Measurements from ENCODE around the gene SBK1.

- TF ChIP-seq, protein P1, sequence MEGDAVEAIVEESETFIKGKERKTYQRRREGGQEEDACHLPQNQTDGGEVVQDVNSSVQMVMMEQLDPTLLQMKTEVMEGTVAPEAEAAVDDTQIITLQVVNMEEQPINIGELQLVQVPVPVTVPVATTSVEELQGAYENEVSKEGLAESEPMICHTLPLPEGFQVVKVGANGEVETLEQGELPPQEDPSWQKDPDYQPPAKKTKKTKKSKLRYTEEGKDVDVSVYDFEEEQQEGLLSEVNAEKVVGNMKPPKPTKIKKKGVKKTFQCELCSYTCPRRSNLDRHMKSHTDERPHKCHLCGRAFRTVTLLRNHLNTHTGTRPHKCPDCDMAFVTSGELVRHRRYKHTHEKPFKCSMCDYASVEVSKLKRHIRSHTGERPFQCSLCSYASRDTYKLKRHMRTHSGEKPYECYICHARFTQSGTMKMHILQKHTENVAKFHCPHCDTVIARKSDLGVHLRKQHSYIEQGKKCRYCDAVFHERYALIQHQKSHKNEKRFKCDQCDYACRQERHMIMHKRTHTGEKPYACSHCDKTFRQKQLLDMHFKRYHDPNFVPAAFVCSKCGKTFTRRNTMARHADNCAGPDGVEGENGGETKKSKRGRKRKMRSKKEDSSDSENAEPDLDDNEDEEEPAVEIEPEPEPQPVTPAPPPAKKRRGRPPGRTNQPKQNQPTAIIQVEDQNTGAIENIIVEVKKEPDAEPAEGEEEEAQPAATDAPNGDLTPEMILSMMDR (IDR thresholded peaks at IDR 0.05) = no peak
- no peak for TF ChIP-seq POLR2AphosphoS5 (IDR thresholded peaks at IDR 0.05)
- no peak for TF ChIP-seq POLR2A (IDR thresholded peaks at IDR 0.05)
- no peak for TF ChIP-seq EP300 (IDR thresholded peaks at IDR 0.05; ENCODE audit: low read depth)
Measured at GRCh38 chr16:28309811-28310311, 17.5 kb downstream of the SBK1 start.

Data from transverse colon (tissue), 4 donors.